ENCODE data around the gene ARMS2.

Gene ARMS2

GRCh38 chr10:122466951-122467381 is 12.5 kb downstream of the ARMS2 start:
- no peak overlapping the region for H3K4me3 ChIP-seq (ENCODE audit: low read depth, low read length)
- no peak for TF ChIP-seq CTCF (IDR thresholded peaks at IDR 0.05; ENCODE audit: low read depth, low read length)

- no peak overlapping the region for H3K4me3 ChIP-seq (ENCODE audit: low read depth, low read length)
- TF ChIP-seq CTCF (IDR thresholded peaks at IDR 0.05; ENCODE audit: low read depth, low read length), result no peak
Measured at GRCh38 chr10:122467701-122468100, 13.2 kb downstream of the ARMS2 start.

- TF ChIP-seq CTCF (IDR thresholded peaks at IDR 0.05; ENCODE audit: low read depth, low read length), result no peak
- H3K4me3 ChIP-seq (ENCODE audit: low read depth, low read length), result no peak overlapping the region
Measured at GRCh38 chr10:122468307-122468925, 14.0 kb downstream of the ARMS2 start.

- no peak overlapping the region for H3K4me3 ChIP-seq (ENCODE audit: low read depth, low read length)
- no peak for TF ChIP-seq CTCF (IDR thresholded peaks at IDR 0.05; ENCODE audit: low read depth, low read length)
Measured at GRCh38 chr10:122468926-122469781, 14.7 kb downstream of the ARMS2 start.

GRCh38 chr10:122469848-122470247 is 15.4 kb downstream of the ARMS2 start:
- TF ChIP-seq CTCF (IDR thresholded peaks at IDR 0.05; ENCODE audit: low read depth, low read length), result no peak
- no peak overlapping the region for H3K4me3 ChIP-seq (ENCODE audit: low read depth, low read length)

GRCh38 chr10:122471531-122472177 is 17.2 kb downstream of the ARMS2 start:
- no peak overlapping the region for H3K4me3 ChIP-seq (ENCODE audit: low read depth, low read length)
- TF ChIP-seq CTCF (IDR thresholded peaks at IDR 0.05; ENCODE audit: low read depth, low read length), result no peak

GRCh38 chr10:122473116-122473515 is 18.7 kb downstream of the ARMS2 start:
- no peak overlapping the region for H3K4me3 ChIP-seq (ENCODE audit: low read depth, low read length)
- TF ChIP-seq CTCF (IDR thresholded peaks at IDR 0.05; ENCODE audit: low read depth, low read length), result no peak

Data from WI38 (cell line).